KMS-11 (cell line): ENCODE data around the gene BCKDHA.

Experiments
- H2AFZ ChIP-seq: fragments of 200-600 bp; sonication (generic); 2 replicates; pipeline ENCODE4 v1.6.1; 2016; ENCODE audit warnings: antibody characterized with exemption, mixed run types, low read depth
- H3K27ac ChIP-seq: fragments of 200-600 bp; sonication (generic); 2 replicates; pipeline ENCODE4 v1.6.1; 2016; ENCODE audit warnings: mild to moderate bottlenecking, mixed run types
- H3K27me3 ChIP-seq: fragments of 200-600 bp; sonication (generic); 2 replicates; pipeline ENCODE4 v1.6.1; 2017; ENCODE audit warnings: mild to moderate bottlenecking, low read depth, mixed run types, moderate library complexity; ENCODE audit not compliant: insufficient read depth
- H3K36me3 ChIP-seq: fragments of 200-600 bp; sonication (generic); 2 replicates; pipeline ENCODE4 v1.6.1; 2017; ENCODE audit warnings: mild to moderate bottlenecking, mixed run types; ENCODE audit not compliant: insufficient read depth
- H3K4me1 ChIP-seq: fragments of 200-600 bp; sonication (generic); 2 replicates; pipeline ENCODE4 v1.6.1; 2016; ENCODE audit warnings: mild to moderate bottlenecking, low read depth, mixed run types; ENCODE audit not compliant: poor library complexity, severe bottlenecking
- H3K4me2 ChIP-seq: fragments of 200-600 bp; sonication (generic); 2 replicates; pipeline ENCODE4 v1.7.0; 2016; ENCODE audit warnings: mild to moderate bottlenecking, mixed run types
- H3K4me3 ChIP-seq: fragments of 200-600 bp; sonication (generic); IDR thresholded peaks from 2 replicates; pipeline ENCODE4 v1.6.1; 2017; ENCODE audit warnings: low read depth, low read length, mixed read lengths; ENCODE audit not compliant: insufficient read depth
- H3K79me2 ChIP-seq: fragments of 200-600 bp; sonication (generic); 2 replicates; pipeline ENCODE4 v1.6.1; 2016; ENCODE audit warnings: low read depth, mixed run types; ENCODE audit not compliant: insufficient read depth
- H3K9ac ChIP-seq: fragments of 200-600 bp; sonication (generic); 2 replicates; pipeline ENCODE4 v1.6.1; 2016; ENCODE audit warnings: mild to moderate bottlenecking, mixed run types
- H4K20me1 ChIP-seq: fragments of 200-600 bp; sonication (generic); 2 replicates; pipeline ENCODE4 v1.6.1; 2016; ENCODE audit warnings: mild to moderate bottlenecking, mixed run types; ENCODE audit not compliant: insufficient read depth
- TF ChIP-seq, protein P1 (sequence below): fragments of 200-600 bp; sonication (generic); conservative IDR thresholded peaks from 2 replicates; pipeline ENCODE4 v1.6.1; 2017; ENCODE audit warnings: low read depth, mild to moderate bottlenecking, antibody characterized with exemption, low read length, moderate library complexity, mixed read lengths

BCKDHA gene

DNA sequence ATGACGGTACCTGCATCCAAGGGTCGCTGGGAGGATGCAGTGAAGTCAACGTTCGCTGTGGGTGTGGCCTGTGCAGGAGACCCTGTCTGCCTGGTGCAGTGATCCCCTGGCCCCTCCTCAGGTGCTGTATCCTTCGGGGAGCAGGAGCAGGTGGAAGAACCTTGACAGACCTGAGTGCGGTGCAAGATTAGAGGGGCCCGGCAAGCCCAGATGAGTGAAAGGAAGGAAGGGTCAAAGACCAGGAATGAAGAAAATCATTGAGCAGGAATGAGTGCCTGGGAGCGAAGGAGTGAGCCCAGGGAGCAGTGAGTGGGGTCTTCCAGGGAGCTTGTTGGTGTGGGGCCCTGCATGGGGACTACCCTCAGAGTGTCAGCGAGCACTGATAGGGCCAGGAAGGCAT, 16.8 kb downstream of the BCKDHA start:
- H3K4me3 ChIP-seq, result no peak overlapping the region
- TF ChIP-seq, protein P1, sequence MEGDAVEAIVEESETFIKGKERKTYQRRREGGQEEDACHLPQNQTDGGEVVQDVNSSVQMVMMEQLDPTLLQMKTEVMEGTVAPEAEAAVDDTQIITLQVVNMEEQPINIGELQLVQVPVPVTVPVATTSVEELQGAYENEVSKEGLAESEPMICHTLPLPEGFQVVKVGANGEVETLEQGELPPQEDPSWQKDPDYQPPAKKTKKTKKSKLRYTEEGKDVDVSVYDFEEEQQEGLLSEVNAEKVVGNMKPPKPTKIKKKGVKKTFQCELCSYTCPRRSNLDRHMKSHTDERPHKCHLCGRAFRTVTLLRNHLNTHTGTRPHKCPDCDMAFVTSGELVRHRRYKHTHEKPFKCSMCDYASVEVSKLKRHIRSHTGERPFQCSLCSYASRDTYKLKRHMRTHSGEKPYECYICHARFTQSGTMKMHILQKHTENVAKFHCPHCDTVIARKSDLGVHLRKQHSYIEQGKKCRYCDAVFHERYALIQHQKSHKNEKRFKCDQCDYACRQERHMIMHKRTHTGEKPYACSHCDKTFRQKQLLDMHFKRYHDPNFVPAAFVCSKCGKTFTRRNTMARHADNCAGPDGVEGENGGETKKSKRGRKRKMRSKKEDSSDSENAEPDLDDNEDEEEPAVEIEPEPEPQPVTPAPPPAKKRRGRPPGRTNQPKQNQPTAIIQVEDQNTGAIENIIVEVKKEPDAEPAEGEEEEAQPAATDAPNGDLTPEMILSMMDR, result no peak

DNA sequence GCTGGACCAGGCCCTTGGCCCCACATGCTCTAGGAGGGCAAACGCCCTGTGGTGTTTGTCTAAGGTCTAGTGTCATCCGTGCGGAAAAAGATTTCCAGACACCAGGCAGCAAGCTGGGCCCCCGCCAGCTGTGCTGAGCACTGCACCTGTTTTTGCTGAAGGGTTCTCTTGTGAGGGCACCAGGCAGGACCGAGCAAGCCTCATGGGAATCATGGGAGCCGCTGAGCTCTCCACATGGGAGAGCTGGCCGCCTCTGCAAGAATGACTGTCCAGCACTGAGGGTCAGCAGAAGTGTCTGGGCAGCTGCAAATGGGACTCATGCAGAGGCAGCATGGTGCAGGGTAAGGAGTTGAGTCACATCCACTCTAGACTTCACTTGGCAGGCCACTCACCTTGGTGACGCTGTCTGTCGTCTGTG, 17.5 kb downstream of the BCKDHA start:
- H3K27ac ChIP-seq, result no peak overlapping the region
- H2AFZ ChIP-seq, result no peak overlapping the region
- no peak overlapping the region for H3K4me2 ChIP-seq
- H3K27me3 ChIP-seq, result no peaks in the 10 kb centered on the region
- no peaks in the 10 kb centered on the region; the same call in 1 of the 2 replicates for H3K36me3 ChIP-seq
- no peak overlapping the region for H3K9ac ChIP-seq
- no peaks in the 10 kb centered on the region for H4K20me1 ChIP-seq
- peaks cover 26% of the 10 kb centered on the region for H3K4me1 ChIP-seq
- TF ChIP-seq, protein P1, result no peak
- no peaks in the 10 kb centered on the region for H3K79me2 ChIP-seq
- H3K4me3 ChIP-seq, result no peak overlapping the region

More for the DNA sequence above, 16.8 kb downstream of the BCKDHA start:
- H3K27me3 ChIP-seq, result no peaks in the 10 kb centered on the region
- no peak overlapping the region for H2AFZ ChIP-seq
- H3K4me2 ChIP-seq, result no peak overlapping the region
- H3K36me3 ChIP-seq, result no peaks in the 10 kb centered on the region; the same call in 1 of the 2 replicates
- peaks cover 33% of the 10 kb centered on the region for H3K4me1 ChIP-seq
- no peaks in the 10 kb centered on the region for H4K20me1 ChIP-seq
- no peaks in the 10 kb centered on the region for H3K79me2 ChIP-seq
- no peak overlapping the region for H3K9ac ChIP-seq
- no peak overlapping the region for H3K27ac ChIP-seq

DNA sequence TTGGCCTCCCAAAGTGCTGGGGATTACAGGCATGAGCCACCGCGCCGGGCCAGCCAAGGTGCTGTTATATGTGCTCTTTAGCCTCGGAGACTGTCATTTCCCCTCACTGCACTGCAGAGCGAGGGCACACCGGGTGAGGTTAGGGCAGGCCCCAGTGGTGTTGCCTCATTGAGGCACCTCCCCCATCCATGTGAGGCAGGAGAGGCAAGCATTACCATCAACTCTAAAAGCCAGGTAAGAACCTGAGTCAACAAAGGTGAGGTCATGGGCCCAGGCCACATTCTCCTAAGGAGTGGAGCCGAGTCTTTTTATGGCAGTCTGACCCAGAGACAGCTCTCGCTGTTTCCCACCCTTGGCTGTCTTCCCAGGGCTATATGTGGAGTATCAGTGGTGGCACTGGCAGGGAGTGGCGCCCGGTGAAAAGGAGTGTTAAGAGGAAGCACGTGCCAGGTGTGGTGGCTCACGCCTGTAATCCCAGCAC, 18.6 kb downstream of the BCKDHA start:
- H3K4me1 ChIP-seq, result peaks cover 15% of the 10 kb centered on the region
- no peak overlapping the region for H3K9ac ChIP-seq
- no peaks in the 10 kb centered on the region for H3K27me3 ChIP-seq
- no peak overlapping the region for H3K27ac ChIP-seq
- TF ChIP-seq, protein P1, result no peak
- H3K36me3 ChIP-seq, result no peaks in the 10 kb centered on the region; the same call in 1 of the 2 replicates
- no peak overlapping the region for H3K4me3 ChIP-seq
- no peaks in the 10 kb centered on the region for H3K79me2 ChIP-seq
- no peak overlapping the region for H3K4me2 ChIP-seq
- no peak overlapping the region for H2AFZ ChIP-seq
- no peaks in the 10 kb centered on the region for H4K20me1 ChIP-seq

DNA sequence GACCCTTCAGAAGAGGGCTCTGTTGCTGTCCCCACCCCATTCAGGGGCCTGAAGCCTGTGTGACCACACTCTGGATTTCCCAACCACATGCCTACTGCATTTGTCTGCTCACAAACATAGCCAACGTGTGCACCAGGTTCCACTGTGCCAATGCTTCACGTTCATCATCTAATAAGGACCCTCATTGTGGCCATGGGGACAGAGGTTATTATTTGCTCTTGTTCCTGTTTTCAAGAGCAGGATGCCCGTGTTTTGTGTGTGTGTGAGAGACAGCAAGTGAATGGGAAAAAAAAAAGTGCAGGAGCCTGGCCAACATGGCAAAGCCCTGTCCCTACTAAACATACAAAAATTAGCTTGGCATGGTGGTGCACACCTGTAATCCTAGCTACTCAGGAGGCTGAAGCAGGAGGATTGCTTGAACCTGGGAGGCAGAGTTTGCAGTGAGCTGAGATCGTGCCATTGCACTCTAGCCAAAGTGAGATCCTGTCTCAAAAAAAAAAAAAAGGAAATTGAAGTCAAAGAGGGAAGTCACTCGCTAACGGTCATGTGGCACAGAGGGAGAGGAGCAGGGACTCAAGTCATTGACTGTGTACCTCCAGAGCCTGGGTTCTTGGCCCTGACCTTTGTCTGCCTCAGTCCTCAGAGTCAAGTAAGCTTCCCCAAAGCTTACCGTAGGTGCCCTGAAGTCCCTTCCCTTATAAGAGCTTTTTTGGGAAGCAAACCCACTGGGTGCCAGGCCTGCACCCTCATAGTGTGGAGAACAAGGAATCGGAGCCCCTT, 22.7 kb downstream of the BCKDHA start:
- Histone ChIP-seq H2AFZ (no peak overlapping the region), H3K27me3 (no peaks in the 10 kb centered on the region), H3K4me3 (no peak overlapping the region)

More for the DNA sequence above, 22.7 kb downstream of the BCKDHA start:
- H3K9ac ChIP-seq, result no peak overlapping the region
- no peaks in the 10 kb centered on the region for H4K20me1 ChIP-seq
- H3K4me2 ChIP-seq, result no peak overlapping the region
- no peaks in the 10 kb centered on the region for H3K4me1 ChIP-seq
- TF ChIP-seq, protein P1, result no peak
- H3K36me3 ChIP-seq, result no peaks in the 10 kb centered on the region; the same call in 1 of the 2 replicates
- H3K27ac ChIP-seq, result no peak overlapping the region
- no peaks in the 10 kb centered on the region for H3K79me2 ChIP-seq
